T-helper 2 cell treated with Interferon-gamma antibody and Interleukin-4, amounts not matched to agents 5 μg/mL and 100 μg/mL, for 36 hours (primary cell): ENCODE measurements around the gene CCND3.

ENCODE experiments used
- DNase-seq: peaks from one replicate; pipeline ENCODE4 v3.0.0; 2021; ENCODE audit warnings: low spot score
- H3K27ac Mint-ChIP-seq: one replicate; pipeline ENCODE4 v1.8.0; 2021; ENCODE audit warnings: mild to moderate bottlenecking, mixed read lengths
- H3K27me3 Mint-ChIP-seq: one replicate; pipeline ENCODE4 v1.8.0; 2021; ENCODE audit warnings: low read depth, mixed read lengths
- H3K36me3 Mint-ChIP-seq: one replicate; pipeline ENCODE4 v1.8.0; 2021; ENCODE audit warnings: low read depth, mixed read lengths
- H3K4me1 Mint-ChIP-seq: one replicate; pipeline ENCODE4 v1.8.0; 2021; ENCODE audit warnings: low read depth, mixed read lengths
- H3K4me3 Mint-ChIP-seq: one replicate; pipeline ENCODE4 v1.8.0; 2022; ENCODE audit warnings: mild to moderate bottlenecking, moderate library complexity, mixed read lengths
- H3K9me3 Mint-ChIP-seq: one replicate; pipeline ENCODE4 v1.8.0; 2021; ENCODE audit warnings: mixed read lengths

CCND3 gene

GRCh38 chr6:41939848-41940758 is 1.5 kb downstream of the CCND3 start:
- peaks cover 40% of the 10 kb centered on the region for H3K4me1 Mint-ChIP-seq
- H3K36me3 Mint-ChIP-seq, result peaks cover 57% of the 10 kb centered on the region
- peak; percentile 54 for DNase-seq

GRCh38 chr6:41939176-41939847 is 2.3 kb downstream of the CCND3 start:
- H3K4me1 Mint-ChIP-seq, result peaks cover 48% of the 10 kb centered on the region
- no peaks in the 10 kb centered on the region for H3K27me3 Mint-ChIP-seq
- H3K27ac Mint-ChIP-seq, result peak overlapping the region; percentile 94
- DNase-seq, result peak; percentile 49
- peaks cover 65% of the 10 kb centered on the region for H3K36me3 Mint-ChIP-seq
- no peaks in the 10 kb centered on the region for H3K9me3 Mint-ChIP-seq
- H3K4me3 Mint-ChIP-seq, result peak overlapping the region; percentile 99

More at GRCh38 chr6:41939848-41940758, 1.5 kb downstream of the CCND3 start:
- H3K9me3 Mint-ChIP-seq, result no peaks in the 10 kb centered on the region
- no peaks in the 10 kb centered on the region for H3K27me3 Mint-ChIP-seq
- peak overlapping the region; percentile 94 for H3K27ac Mint-ChIP-seq
- H3K4me3 Mint-ChIP-seq, result peak overlapping the region; percentile 99

- H3K9me3 Mint-ChIP-seq, result no peaks in the 10 kb centered on the region
- H3K4me3 Mint-ChIP-seq, result peak overlapping the region; percentile 99
- peaks cover 71% of the 10 kb centered on the region for H3K36me3 Mint-ChIP-seq
- H3K27me3 Mint-ChIP-seq, result no peaks in the 10 kb centered on the region
- peak overlapping the region; percentile 94 for H3K27ac Mint-ChIP-seq
- H3K4me1 Mint-ChIP-seq, result peaks cover 49% of the 10 kb centered on the region
- no peak for DNase-seq
These were observed 2.9 kb downstream of the CCND3 start for GRCh38 chr6:41938590-41939175.

- no peak for DNase-seq
- Mint-ChIP-seq H3K4me3 (peak overlapping the region; percentile 99), H3K27ac (peak overlapping the region; percentile 94), H3K4me1 (peaks cover 50% of the 10 kb centered on the region), H3K36me3 (peaks cover 75% of the 10 kb centered on the region), H3K9me3 (no peaks in the 10 kb centered on the region), H3K27me3 (no peaks in the 10 kb centered on the region)
These were observed 3.6 kb downstream of the CCND3 start for GRCh38 chr6:41937861-41938574.

GRCh38 chr6:41937472-41937860 is 4.1 kb downstream of the CCND3 start:
- no peaks in the 10 kb centered on the region for H3K9me3 Mint-ChIP-seq
- H3K27me3 Mint-ChIP-seq, result no peaks in the 10 kb centered on the region
- peaks cover 80% of the 10 kb centered on the region for H3K36me3 Mint-ChIP-seq
- peaks cover 52% of the 10 kb centered on the region for H3K4me1 Mint-ChIP-seq
- peak overlapping the region; percentile 99 for H3K4me3 Mint-ChIP-seq
- H3K27ac Mint-ChIP-seq, result peak overlapping the region; percentile 94
- DNase-seq, result no peak

GRCh38 chr6:41936073-41936837 is 5.4 kb downstream of the CCND3 start:
- Mint-ChIP-seq H3K36me3 (peaks cover 91% of the 10 kb centered on the region), H3K9me3 (no peaks in the 10 kb centered on the region), H3K27me3 (no peaks in the 10 kb centered on the region), H3K4me3 (peak overlapping the region; percentile 99), H3K27ac (peak overlapping the region; percentile 85), H3K4me1 (peaks cover 55% of the 10 kb centered on the region)
- peak; percentile 86 for DNase-seq

- no peaks in the 10 kb centered on the region for H3K27me3 Mint-ChIP-seq
- no peak for DNase-seq
- H3K27ac Mint-ChIP-seq, result peak overlapping the region; percentile 85
- no peaks in the 10 kb centered on the region for H3K9me3 Mint-ChIP-seq
- H3K4me1 Mint-ChIP-seq, result peaks cover 55% of the 10 kb centered on the region
- H3K36me3 Mint-ChIP-seq, result peaks cover 95% of the 10 kb centered on the region
- H3K4me3 Mint-ChIP-seq, result peak overlapping the region; percentile 99
These were observed 5.9 kb downstream of the CCND3 start for GRCh38 chr6:41935685-41936072.

- peak overlapping the region; percentile 85 for H3K27ac Mint-ChIP-seq
- H3K9me3 Mint-ChIP-seq, result no peaks in the 10 kb centered on the region
- no peak for DNase-seq
- H3K4me3 Mint-ChIP-seq, result peak overlapping the region; percentile 99
- H3K4me1 Mint-ChIP-seq, result peaks cover 55% of the 10 kb centered on the region
- no peaks in the 10 kb centered on the region for H3K27me3 Mint-ChIP-seq
- peaks cover 91% of the 10 kb centered on the region for H3K36me3 Mint-ChIP-seq
These were observed 6.4 kb downstream of the CCND3 start for GRCh38 chr6:41935193-41935574.

- Mint-ChIP-seq H3K27ac (peak overlapping the region; percentile 85), H3K4me1 (peaks cover 57% of the 10 kb centered on the region), H3K27me3 (no peaks in the 10 kb centered on the region), H3K4me3 (peak overlapping the region; percentile 99), H3K9me3 (no peaks in the 10 kb centered on the region), H3K36me3 (peaks cover 91% of the 10 kb centered on the region)
- DNase-seq, result no peak
These were observed 7.1 kb downstream of the CCND3 start for GRCh38 chr6:41934278-41935192.

GRCh38 chr6:41932378-41932777 is 9.2 kb downstream of the CCND3 start:
- peaks cover 43% of the 10 kb centered on the region for H3K4me1 Mint-ChIP-seq

GRCh38 chr6:41931792-41932191 is 9.8 kb downstream of the CCND3 start:
- Mint-ChIP-seq H3K4me1 (peaks cover 39% of the 10 kb centered on the region), H3K9me3 (no peaks in the 10 kb centered on the region), H3K4me3 (no peak overlapping the region), H3K27me3 (no peaks in the 10 kb centered on the region), H3K27ac (peak overlapping the region; percentile 1), H3K36me3 (peaks cover 78% of the 10 kb centered on the region)
- DNase-seq, result no peak

More at GRCh38 chr6:41932378-41932777, 9.2 kb downstream of the CCND3 start:
- Mint-ChIP-seq H3K36me3 (peaks cover 80% of the 10 kb centered on the region), H3K27ac (peak overlapping the region; percentile 1), H3K9me3 (no peaks in the 10 kb centered on the region), H3K27me3 (no peaks in the 10 kb centered on the region), H3K4me3 (no peak overlapping the region)
- no peak for DNase-seq

GRCh38 chr6:41929924-41930323 is 11.7 kb downstream of the CCND3 start:
- Mint-ChIP-seq H3K4me1 (peaks cover 27% of the 10 kb centered on the region), H3K9me3 (no peaks in the 10 kb centered on the region), H3K27me3 (no peaks in the 10 kb centered on the region), H3K27ac (no peak overlapping the region), H3K4me3 (no peak overlapping the region), H3K36me3 (peaks cover 65% of the 10 kb centered on the region)
- DNase-seq, result no peak
